HG03432 (cell line): Measurements from ENCODE around the gene RALBP1.

ENCODE experiments used
- ATAC-seq: cut with Tn5 transposase; IDR thresholded peaks from one replicate; pipeline ENCODE4 v1.9.1; 2021; ENCODE audit warnings: mild to moderate bottlenecking, moderate library complexity; ENCODE audit not compliant: unreplicated experiment

Gene RALBP1

GRCh38 chr18:9586814-9587213, 111.5 kb downstream of the RALBP1 start:
- ATAC-seq = no peak
